Ovary (tissue), 9 donors: ENCODE measurements around the gene LOXHD1. TPM values are rescaled to one million over a fixed set of nuclear protein-coding genes. Genes with fewer than 3 reads are reported as not detected.

Experiments used
- DNase-seq, 5 donors: peaks; one replicate each; pipeline ENCODE4 v3.0.0-alpha.2; 2019 to 2020
- H3K27ac ChIP-seq, 2 donors: fragments of 200-600 bp; one replicate each; pipeline versions ENCODE4 v1.5.1 to v1.8.0; 2019 to 2022
- H3K27me3 ChIP-seq: fragments of 200-600 bp; one replicate; pipeline ENCODE4 v1.8.0; 2022
- H3K36me3 ChIP-seq: fragments of 200-600 bp; sonication (generic); one replicate; pipeline ENCODE4 v1.5.1; 2019
- H3K4me1 ChIP-seq: one replicate; pipeline ENCODE4 v1.8.1; 2013; ENCODE audit warnings: mild to moderate bottlenecking, moderate library complexity; ENCODE audit not compliant: insufficient read depth
- H3K4me3 ChIP-seq: fragments of 200-600 bp; sonication (generic); one replicate; pipeline ENCODE4 v1.5.1; 2017
- H3K9me3 ChIP-seq, 2 donors: fragments of 200-600 bp in 1 of 2; sonication (generic) in 1 of 2; one replicate each; pipeline versions ENCODE4 v1.5.1 to v1.8.1; 2013 to 2019; ENCODE audit warnings: mild to moderate bottlenecking in 1 of 2, moderate library complexity in 1 of 2
- CTCF ChIP-seq, 3 donors: fragments of 450-650 bp in 2 of 3; fragments of 200-600 bp in 1 of 3; IDR thresholded peaks; one replicate each; pipeline versions ENCODE4 v1.5.1 to v1.8.0; 2016 to 2022; ENCODE audit warnings: antibody characterized with exemption in 3 of 3, mild to moderate bottlenecking in 1 of 3
- EP300 ChIP-seq: sonication (generic); formaldehyde crosslinking; IDR thresholded peaks from one replicate; pipeline ENCODE4 v1.6.1; 2017; ENCODE audit warnings: antibody characterized with exemption
- POLR2A ChIP-seq: fragments of 450-650 bp; IDR thresholded peaks from one replicate; pipeline ENCODE4 v1.6.1; 2017; ENCODE audit warnings: antibody characterized with exemption, mild to moderate bottlenecking, moderate library complexity
- WGBS, 3 donors: extraction: QIAGEN DNeasy Blood & Tissue Kit in 1 of 3; methylation state at CpG; one replicate each; pipeline versions ENCODE4 v1.1.5 to v1.1.7; 2013 to 2017; 5-methylcytosine and 5-hydroxymethylcytosine counted together
- intact Hi-C, 4 donors: fragments of 100-400 bp; cut with DNase I; formaldehyde crosslinking; loops; one replicate each; pipeline versions ENCODE4 v1.11.0 to v1.15.1; 2022 to 2023
- polyA plus RNA-seq, 2 donors: library from polyadenylated mRNA; stranded (reverse); fragments of 200-250 nt in 1 of 2; fragments of 350-450 nt in 1 of 2; fragmentation: Illumina TruSeq in 1 of 2; extraction: RNeasy Lipid Tissue Mini Kit (QIAGEN cat#74804) in 1 of 2; gene quantifications; one replicate each; pipeline ENCODE4 v1.2.3, GENCODE V29; 2013 to 2014
- total RNA-seq, 7 donors: library from RNA; depleted of rRNA in 2 of 7; stranded (reverse); fragments of >200 nt in 2 of 7; fragmentation: NEBNext Ultra II Directional in 3 of 7; extraction: Animal tissue kit (Norgen Biotek cat#: 25700) in 3 of 7; gene quantifications; one replicate each; pipeline versions ENCODE4 v1.1.0 to v1.2.4, GENCODE V29; 2016 to 2023
- donor health status: DM: no; HTN: no; CAD: no; lungs with moderate emphysema.
- donor health status: DM: no; HTN: no; CAD: no.
- donor health status: Bipolar disorder and iron deficiency.
- donor health status: DM: yes; HTN: yes; CAD: no.
- donor health status: DM: no; HTN: no; CAD: no.
- donor health status: DM: yes; HTN: yes; CAD: no.

LOXHD1 gene
- total and polyA plus RNA-seq, 9 donors: 0.13 to 1.2 (median 0.31) TPM; not detected in 3

- WGBS, 3 donors: 83 to 85% (median 84%) methylated on average over 21 of the region's 21 CpGs
- H3K4me3 ChIP-seq: no peak overlapping the region
- intact Hi-C loops: no loop called here
- TF ChIP-seq CTCF (IDR thresholded peaks at IDR 0.05) (no peak), POLR2A (no peak), EP300 (no peak)
- no peaks in the 10 kb centered on the region for H3K4me1 ChIP-seq
- no peak for DNase-seq
- no peaks in the 10 kb centered on the region for H3K27me3 ChIP-seq
- no peaks in the 10 kb centered on the region for H3K36me3 ChIP-seq
- H3K9me3 ChIP-seq: no peaks in the 10 kb centered on the region
- no peak overlapping the region for H3K27ac ChIP-seq
These were observed 179.5 kb downstream of the LOXHD1 start for GRCh38 chr18:46477425-46478011.

- TF ChIP-seq EP300 (no peak), POLR2A (no peak), CTCF (IDR thresholded peaks at IDR 0.05) (no peak)
- DNase-seq: no peak
- no peaks in the 10 kb centered on the region for H3K27me3 ChIP-seq
- no peak overlapping the region for H3K27ac ChIP-seq
- no peaks in the 10 kb centered on the region for H3K4me1 ChIP-seq
- 90% methylated on average over 4 of the region's 4 CpGs for WGBS, 3 donors
- no peaks in the 10 kb centered on the region for H3K9me3 ChIP-seq
- no peak overlapping the region for H3K4me3 ChIP-seq
- H3K36me3 ChIP-seq: no peaks in the 10 kb centered on the region
- intact Hi-C loops: no loop called here
These were observed 181.6 kb downstream of the LOXHD1 start for GRCh38 chr18:46475390-46475752.

- Histone ChIP-seq H3K27ac (no peak overlapping the region), H3K27me3 (no peaks in the 10 kb centered on the region), H3K9me3 (no peaks in the 10 kb centered on the region), H3K36me3 (no peaks in the 10 kb centered on the region), H3K4me3 (no peak overlapping the region), H3K4me1 (no peaks in the 10 kb centered on the region)
- no peak for DNase-seq
- TF ChIP-seq EP300 (no peak), CTCF (IDR thresholded peaks at IDR 0.05) (no peak), POLR2A (no peak)
- 56 to 64% (median 64%) methylated on average over 14 of the region's 14 CpGs for WGBS, 3 donors
- intact Hi-C loops: no loop called here
These were observed 182.3 kb downstream of the LOXHD1 start for GRCh38 chr18:46474487-46475389.

- H3K4me1 ChIP-seq: no peaks in the 10 kb centered on the region
- no peak overlapping the region for H3K4me3 ChIP-seq
- intact Hi-C loops: loop anchor here in 1 of 4 donors (1.0 kb wide), 1 partner anchor 42 kb away; no protein-coding TSS in a partner anchor
- no peak overlapping the region for H3K27ac ChIP-seq
- TF ChIP-seq POLR2A: no peak
- TF ChIP-seq EP300: no peak
- TF ChIP-seq CTCF (IDR thresholded peaks at IDR 0.05): no peak
- 88 to 96% (median 92%) methylated on average over 3 of the region's 3 CpGs for WGBS, 3 donors
- H3K9me3 ChIP-seq: no peaks in the 10 kb centered on the region
- no peaks in the 10 kb centered on the region for H3K36me3 ChIP-seq
- no peaks in the 10 kb centered on the region for H3K27me3 ChIP-seq
- no peak for DNase-seq
These were observed 185.1 kb downstream of the LOXHD1 start for GRCh38 chr18:46471809-46472498.
